MM.1S (cell line): Measurements from ENCODE around the gene HCN2.

Experiments
- DNase-seq: peaks from one replicate; pipeline ENCODE4 v3.0.0-alpha.2; 2015
- H2AFZ ChIP-seq: fragments of 300-600 bp; sonication (generic); 2 replicates; pipeline ENCODE4 v1.6.0; 2016; ENCODE audit warnings: antibody characterized with exemption, low read length
- H3F3A ChIP-seq: fragments of 300-600 bp; sonication (generic); 2 replicates; pipeline ENCODE4 v1.6.1; 2016; ENCODE audit warnings: mild to moderate bottlenecking, antibody characterized with exemption, low read length, moderate library complexity, mixed read lengths; ENCODE audit not compliant: insufficient read depth
- H3K27ac ChIP-seq: fragments of 300-600 bp; sonication (generic); 2 replicates; pipeline ENCODE4 v1.5.1; 2016; ENCODE audit warnings: mild to moderate bottlenecking, low read length
- H3K27me3 ChIP-seq: fragments of 300-600 bp; sonication (generic); replicated peaks from 2 replicates; pipeline ENCODE4 v1.6.0; 2016; ENCODE audit warnings: low read length; ENCODE audit not compliant: insufficient read depth
- H3K36me3 ChIP-seq: fragments of 300-600 bp; sonication (generic); replicated peaks from 2 replicates; pipeline ENCODE4 v1.6.1; 2016; ENCODE audit warnings: mild to moderate bottlenecking, low read length, mixed read lengths; ENCODE audit not compliant: insufficient read depth
- H3K4me1 ChIP-seq: fragments of 300-600 bp; sonication (generic); 2 replicates; pipeline ENCODE4 v1.6.1; 2016; ENCODE audit warnings: low read length, mixed read lengths
- H3K4me2 ChIP-seq: fragments of 300-600 bp; sonication (generic); 2 replicates; pipeline ENCODE4 v1.6.0; 2016; ENCODE audit warnings: low read depth, low read length
- H3K4me3 ChIP-seq: fragments of 300-600 bp; sonication (generic); 2 replicates; pipeline ENCODE4 v1.5.1; 2016; ENCODE audit warnings: low read length, mixed read lengths
- H3K79me2 ChIP-seq: fragments of 300-600 bp; sonication (generic); 2 replicates; pipeline ENCODE4 v1.6.1; 2016; ENCODE audit warnings: mixed run types, low read length, mixed read lengths
- H3K9ac ChIP-seq: fragments of 300-600 bp; sonication (generic); 2 replicates; pipeline ENCODE4 v1.6.1; 2016; ENCODE audit warnings: low read length, mixed read lengths
- H3K9me2 ChIP-seq: fragments of 300-600 bp; sonication (generic); replicated peaks from 2 replicates; pipeline ENCODE4 v1.6.1; 2016; ENCODE audit warnings: mild to moderate bottlenecking, low read length, mixed read lengths; ENCODE audit not compliant: insufficient read depth
- H3K9me3 ChIP-seq: fragments of 300-600 bp; sonication (generic); replicated peaks from 2 replicates; pipeline ENCODE4 v1.6.1; 2016; ENCODE audit warnings: mild to moderate bottlenecking, low read length, mixed read lengths; ENCODE audit not compliant: insufficient read depth
- H4K20me1 ChIP-seq: fragments of 300-600 bp; sonication (generic); 2 replicates; pipeline ENCODE4 v1.6.1; 2016; ENCODE audit warnings: mild to moderate bottlenecking, low read length, moderate library complexity, mixed read lengths; ENCODE audit not compliant: insufficient read depth
- EZH2 ChIP-seq: fragments of 300-600 bp; sonication (generic); optimal IDR thresholded peaks from 2 replicates; pipeline ENCODE3; 2017; ENCODE audit warnings: low read depth, mild to moderate bottlenecking, antibody characterized with exemption, low read length, mixed read lengths
- EZH2phosphoT487 ChIP-seq: fragments of 300-600 bp; sonication (generic); IDR thresholded peaks from 2 replicates; pipeline ENCODE4 v1.6.1; 2018; ENCODE audit warnings: antibody characterized with exemption, low read length
- TF ChIP-seq, protein P1 (sequence below): fragments of 300-600 bp; sonication (generic); IDR thresholded peaks from 2 replicates; pipeline ENCODE4 v1.5.1; 2016; ENCODE audit warnings: antibody characterized with exemption, low read length, mixed read lengths

Gene HCN2

DNA sequence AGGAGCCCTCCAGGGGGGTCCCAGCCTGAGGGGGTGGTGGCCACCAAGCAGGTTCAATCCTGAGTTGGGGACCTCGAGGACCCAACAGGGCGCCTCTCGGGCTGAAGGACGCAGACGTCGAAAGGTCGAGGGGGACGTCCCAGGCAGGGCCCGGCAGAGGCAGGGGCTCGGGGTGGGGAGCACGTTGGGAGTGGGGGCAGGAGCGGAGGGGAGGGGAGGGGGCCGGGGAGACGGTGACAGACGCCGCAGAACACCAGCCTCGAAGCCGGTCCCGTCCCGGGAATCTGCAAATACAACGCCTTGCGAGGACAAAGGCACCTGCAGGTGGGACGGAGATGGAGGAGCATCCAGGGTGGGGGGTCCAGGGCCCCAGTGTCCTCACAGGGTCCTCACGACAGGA lies 54.1 kb downstream of the HCN2 start:
- no peaks in the 10 kb centered on the region for H4K20me1 ChIP-seq
- no peak overlapping the region for H3K27ac ChIP-seq
- no peak overlapping the region for H3K4me2 ChIP-seq

DNA sequence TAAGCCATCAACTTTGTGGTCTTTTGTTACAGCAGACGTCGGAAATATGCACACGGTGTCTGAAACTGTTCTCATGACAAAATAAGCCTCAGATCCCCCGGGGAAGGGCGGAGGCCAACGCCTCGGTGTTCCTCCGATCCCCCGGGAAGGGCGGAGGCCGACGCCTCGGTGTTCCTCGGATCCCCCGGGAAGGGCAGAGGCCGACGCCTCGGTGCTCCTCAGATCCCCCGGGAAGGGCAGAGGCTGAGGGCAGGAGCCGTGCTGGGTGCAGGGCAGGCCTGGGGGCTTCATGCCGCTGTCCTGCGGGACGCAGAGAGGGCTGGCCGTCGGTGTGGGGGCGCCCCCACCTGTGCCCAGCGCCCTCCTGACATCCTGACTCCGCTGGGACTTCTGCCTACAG lies 54.7 kb downstream of the HCN2 start:
- Histone ChIP-seq H2AFZ (no peak overlapping the region), H3K27me3 (no peaks in the 10 kb centered on the region), H3K36me3 (peaks cover 13% of the 10 kb centered on the region), H3K4me3 (no peak overlapping the region), H4K20me1 (no peaks in the 10 kb centered on the region), H3K9me2 (no peaks in the 10 kb centered on the region), H3F3A (no peaks in the 10 kb centered on the region), H3K27ac (no peak overlapping the region), H3K4me2 (no peak overlapping the region), H3K9ac (no peak overlapping the region), H3K4me1 (no peaks in the 10 kb centered on the region; the same call in 1 of the 2 replicates), H3K79me2 (peaks cover 13% of the 10 kb centered on the region; the same call in 1 of the 2 replicates), H3K9me3 (no peaks in the 10 kb centered on the region)
- DNase-seq: no peak
- TF ChIP-seq EZH2phosphoT487 (no peak), EZH2 (no peak)
- TF ChIP-seq, protein P1, sequence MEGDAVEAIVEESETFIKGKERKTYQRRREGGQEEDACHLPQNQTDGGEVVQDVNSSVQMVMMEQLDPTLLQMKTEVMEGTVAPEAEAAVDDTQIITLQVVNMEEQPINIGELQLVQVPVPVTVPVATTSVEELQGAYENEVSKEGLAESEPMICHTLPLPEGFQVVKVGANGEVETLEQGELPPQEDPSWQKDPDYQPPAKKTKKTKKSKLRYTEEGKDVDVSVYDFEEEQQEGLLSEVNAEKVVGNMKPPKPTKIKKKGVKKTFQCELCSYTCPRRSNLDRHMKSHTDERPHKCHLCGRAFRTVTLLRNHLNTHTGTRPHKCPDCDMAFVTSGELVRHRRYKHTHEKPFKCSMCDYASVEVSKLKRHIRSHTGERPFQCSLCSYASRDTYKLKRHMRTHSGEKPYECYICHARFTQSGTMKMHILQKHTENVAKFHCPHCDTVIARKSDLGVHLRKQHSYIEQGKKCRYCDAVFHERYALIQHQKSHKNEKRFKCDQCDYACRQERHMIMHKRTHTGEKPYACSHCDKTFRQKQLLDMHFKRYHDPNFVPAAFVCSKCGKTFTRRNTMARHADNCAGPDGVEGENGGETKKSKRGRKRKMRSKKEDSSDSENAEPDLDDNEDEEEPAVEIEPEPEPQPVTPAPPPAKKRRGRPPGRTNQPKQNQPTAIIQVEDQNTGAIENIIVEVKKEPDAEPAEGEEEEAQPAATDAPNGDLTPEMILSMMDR: no peak

More for the DNA sequence above, 54.1 kb downstream of the HCN2 start:
- Histone ChIP-seq H3K79me2 (peaks cover 7% of the 10 kb centered on the region; the same call in 1 of the 2 replicates), H3K9me3 (no peaks in the 10 kb centered on the region), H3K27me3 (no peaks in the 10 kb centered on the region), H3K4me1 (peaks cover 5% of the 10 kb centered on the region; the same call in 1 of the 2 replicates), H3K4me3 (no peak overlapping the region), H3F3A (no peaks in the 10 kb centered on the region), H3K36me3 (peaks cover 6% of the 10 kb centered on the region), H2AFZ (no peak overlapping the region), H3K9ac (no peak overlapping the region), H3K9me2 (no peaks in the 10 kb centered on the region)
- no peak for DNase-seq
- no peak for TF ChIP-seq EZH2phosphoT487
- no peak for TF ChIP-seq EZH2
- TF ChIP-seq, protein P1: no peak

DNA sequence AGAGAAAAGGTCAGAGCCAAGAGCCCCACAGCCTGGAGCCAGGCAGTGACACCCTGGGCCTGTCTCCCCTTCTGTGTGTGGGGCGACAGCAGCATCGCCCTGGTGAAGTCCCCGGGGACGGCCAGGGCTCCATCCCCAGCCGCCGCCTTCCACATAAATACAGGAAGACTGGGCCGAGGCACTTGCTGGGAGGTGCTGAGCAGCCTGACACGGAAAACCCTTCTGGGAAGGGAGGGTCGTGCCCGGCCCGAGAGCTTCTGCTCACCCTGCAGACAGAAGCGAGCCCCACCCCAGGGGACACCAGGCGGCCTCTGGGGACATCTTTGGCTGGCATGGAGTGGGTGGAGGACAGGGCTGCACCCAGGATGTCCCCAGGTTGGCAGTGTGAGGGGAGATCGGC lies 55.1 kb downstream of the HCN2 start:
- no peak overlapping the region for H3K27ac ChIP-seq
- no peaks in the 10 kb centered on the region for H4K20me1 ChIP-seq
- TF ChIP-seq EZH2: no peak
- no peak for TF ChIP-seq EZH2phosphoT487
- TF ChIP-seq, protein P1: no peak
- H3K9me2 ChIP-seq: no peaks in the 10 kb centered on the region
- H3K36me3 ChIP-seq: peaks cover 15% of the 10 kb centered on the region
- no peaks in the 10 kb centered on the region for H3K9me3 ChIP-seq
- peaks cover 16% of the 10 kb centered on the region; the same call in 1 of the 2 replicates for H3K79me2 ChIP-seq
- no peaks in the 10 kb centered on the region for H3K4me1 ChIP-seq
- DNase-seq: no peak
- no peak overlapping the region for H3K4me3 ChIP-seq
- no peak overlapping the region for H3K4me2 ChIP-seq
- no peak overlapping the region for H2AFZ ChIP-seq
- no peaks in the 10 kb centered on the region for H3K27me3 ChIP-seq
- H3F3A ChIP-seq: no peaks in the 10 kb centered on the region
- no peak overlapping the region for H3K9ac ChIP-seq
